Natural killer cell (primary cell): ENCODE data around the gene RBP2. TPM values are rescaled to one million over a fixed set of nuclear protein-coding genes. Genes with fewer than 3 reads are reported as not detected.

Experiments used
- ATAC-seq, 3 donors: fragments of 150-1000 bp in 2 of 3; fragments of 200-7000 bp in 1 of 3; cut with Tn5 transposase; 1 replicate in 1 of 3; 2 replicates in 2 of 3; pipeline ENCODE4 v1.10.0; 2021; ENCODE audit warnings: mild to moderate bottlenecking in 2 of 3, moderate library complexity in 2 of 3
- DNase-seq, 2 donors: peaks; one replicate each; pipeline versions ENCODE4 v3.0.0 to v3.0.0-alpha.2; 2013 to 2021; ENCODE audit warnings: mixed read lengths in 1 of 2
- H3K27ac ChIP-seq: one replicate; pipeline ENCODE4 v1.5.1; 2013; ENCODE audit warnings: mild to moderate bottlenecking, low read length
- H3K27me3 ChIP-seq: one replicate; pipeline ENCODE4 v1.6.1; 2013; ENCODE audit warnings: low read length; ENCODE audit not compliant: control insufficient read depth, insufficient read depth
- H3K36me3 ChIP-seq: one replicate; pipeline ENCODE4 v1.6.1; 2013; ENCODE audit warnings: low read length; ENCODE audit not compliant: control insufficient read depth, insufficient read depth
- H3K4me1 ChIP-seq: one replicate; pipeline ENCODE4 v1.6.1; 2013; ENCODE audit warnings: low read length; ENCODE audit not compliant: control insufficient read depth, insufficient read depth
- H3K4me3 ChIP-seq: one replicate; pipeline ENCODE4 v1.5.1; 2013; ENCODE audit warnings: low read length
- H3K9me3 ChIP-seq: one replicate; pipeline ENCODE4 v1.6.1; 2013; ENCODE audit warnings: low read length; ENCODE audit not compliant: control insufficient read depth, insufficient read depth
- H3K27ac Mint-ChIP-seq, 2 donors: one replicate each; pipeline ENCODE4 v1.8.0; 2022; ENCODE audit warnings: mild to moderate bottlenecking in 2 of 2, mixed read lengths in 2 of 2, moderate library complexity in 1 of 2
- H3K27me3 Mint-ChIP-seq, 2 donors: one replicate each; pipeline ENCODE4 v1.8.0; 2022; ENCODE audit warnings: low read depth in 2 of 2, mixed read lengths in 2 of 2
- H3K36me3 Mint-ChIP-seq: one replicate; pipeline ENCODE4 v1.8.0; 2022; ENCODE audit warnings: mixed read lengths
- H3K4me1 Mint-ChIP-seq, 2 donors: one replicate each; pipeline ENCODE4 v1.8.0; 2022; ENCODE audit warnings: mixed read lengths in 2 of 2
- H3K4me3 Mint-ChIP-seq: one replicate; pipeline ENCODE4 v1.8.0; 2022; ENCODE audit warnings: mild to moderate bottlenecking, moderate library complexity, mixed read lengths
- H3K9me3 Mint-ChIP-seq, 2 donors: one replicate each; pipeline ENCODE4 v1.8.0; 2022; ENCODE audit warnings: mixed read lengths in 2 of 2
- WGBS: methylation state at CpG from one replicate; pipeline ENCODE4 v1.1.7; 2013; ENCODE audit warnings: missing lambda C conversion rate; ENCODE audit not compliant: insufficient coverage; 5-methylcytosine and 5-hydroxymethylcytosine counted together
- intact Hi-C: fragments of 100-400 bp; cut with micrococcal nuclease; formaldehyde crosslinking; loops from one replicate; pipeline ENCODE4 v1.14.2; 2022
- total RNA-seq, 4 donors: library from RNA; stranded (reverse); fragments of 120-200 nt in 1 of 4; gene quantifications; one replicate each; pipeline versions ENCODE4 v1.2.3 to v1.2.4, GENCODE V29; 2013 to 2022
- TF ChIP-seq, protein P1 (sequence below): fragments of 200-600 bp; IDR thresholded peaks from one replicate; pipeline ENCODE4 v1.8.0; 2022; ENCODE audit warnings: antibody characterized with exemption

The RBP2 gene
- total RNA-seq, 3 donors from 2014 or later (not counting 1 experiment from before 2014, with no cell fraction given): not detected

DNA sequence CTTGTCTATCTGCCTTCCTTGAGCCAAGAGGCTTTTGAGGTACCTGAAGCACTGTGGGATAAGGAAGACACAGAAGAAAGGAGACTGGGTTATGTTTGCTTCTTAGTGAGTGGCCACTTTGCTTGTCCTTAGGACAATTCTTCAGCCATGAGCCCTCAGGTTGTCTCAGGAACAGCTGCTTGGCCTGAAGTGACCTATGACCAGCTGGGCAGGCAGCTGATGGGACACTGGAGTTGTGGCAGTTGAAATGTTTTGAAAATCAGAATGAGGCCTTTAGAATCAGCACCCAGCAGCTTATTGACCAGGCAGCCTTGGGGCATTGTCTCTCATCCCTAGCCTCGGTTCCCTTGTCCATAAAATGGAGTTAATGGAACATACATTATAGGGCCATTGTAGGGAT is 37.0 kb downstream of the RBP2 start:
- no peak for DNase-seq
- H3K36me3 Mint-ChIP-seq: no peaks in the 10 kb centered on the region
- intact Hi-C loops: no loop called here
- no peak for ATAC-seq
- Histone ChIP-seq H3K9me3 (no peaks in the 10 kb centered on the region), H3K27ac (no peak overlapping the region), H3K36me3 (no peaks in the 10 kb centered on the region), H3K27me3 (no peaks in the 10 kb centered on the region), H3K4me3 (no peak overlapping the region), H3K4me1 (no peaks in the 10 kb centered on the region)
- TF ChIP-seq, protein P1, sequence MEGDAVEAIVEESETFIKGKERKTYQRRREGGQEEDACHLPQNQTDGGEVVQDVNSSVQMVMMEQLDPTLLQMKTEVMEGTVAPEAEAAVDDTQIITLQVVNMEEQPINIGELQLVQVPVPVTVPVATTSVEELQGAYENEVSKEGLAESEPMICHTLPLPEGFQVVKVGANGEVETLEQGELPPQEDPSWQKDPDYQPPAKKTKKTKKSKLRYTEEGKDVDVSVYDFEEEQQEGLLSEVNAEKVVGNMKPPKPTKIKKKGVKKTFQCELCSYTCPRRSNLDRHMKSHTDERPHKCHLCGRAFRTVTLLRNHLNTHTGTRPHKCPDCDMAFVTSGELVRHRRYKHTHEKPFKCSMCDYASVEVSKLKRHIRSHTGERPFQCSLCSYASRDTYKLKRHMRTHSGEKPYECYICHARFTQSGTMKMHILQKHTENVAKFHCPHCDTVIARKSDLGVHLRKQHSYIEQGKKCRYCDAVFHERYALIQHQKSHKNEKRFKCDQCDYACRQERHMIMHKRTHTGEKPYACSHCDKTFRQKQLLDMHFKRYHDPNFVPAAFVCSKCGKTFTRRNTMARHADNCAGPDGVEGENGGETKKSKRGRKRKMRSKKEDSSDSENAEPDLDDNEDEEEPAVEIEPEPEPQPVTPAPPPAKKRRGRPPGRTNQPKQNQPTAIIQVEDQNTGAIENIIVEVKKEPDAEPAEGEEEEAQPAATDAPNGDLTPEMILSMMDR: no peak
- no peaks in the 10 kb centered on the region for H3K4me1 Mint-ChIP-seq
- H3K4me3 Mint-ChIP-seq: no peak overlapping the region
- H3K27me3 Mint-ChIP-seq: no peaks in the 10 kb centered on the region
- H3K9me3 Mint-ChIP-seq: no peaks in the 10 kb centered on the region
- no peak overlapping the region for H3K27ac Mint-ChIP-seq
- WGBS: no CpG with 5 or more reads among the region's 1 CpG

DNA sequence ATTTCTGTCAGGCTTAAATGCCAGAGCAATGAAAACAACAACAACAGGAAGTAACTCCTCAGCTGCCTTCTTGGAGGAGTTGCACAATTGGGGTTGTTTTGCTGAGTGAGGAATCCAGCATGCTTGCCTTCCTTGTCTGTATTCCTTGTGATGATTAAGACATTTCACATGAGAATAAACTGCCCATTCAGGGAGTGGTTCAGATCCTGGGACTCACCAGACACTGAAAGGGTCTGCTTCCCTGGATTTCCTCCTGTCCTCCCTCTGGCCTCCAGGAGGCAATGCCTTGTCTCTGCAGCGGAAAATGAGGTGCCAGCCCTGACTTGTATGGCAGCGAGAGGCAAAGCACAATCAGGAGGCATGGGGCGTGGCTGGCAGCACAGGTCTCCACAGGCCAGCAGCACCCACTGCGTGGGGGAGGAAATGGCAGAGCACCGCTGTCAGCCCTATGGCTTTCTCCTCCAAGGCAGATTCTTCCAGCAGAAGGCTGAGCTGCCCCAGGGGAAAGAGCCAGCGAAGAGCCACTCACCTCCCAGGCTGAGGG is 41.5 kb downstream of the RBP2 start:
- no peak overlapping the region for H3K27ac Mint-ChIP-seq
- Histone ChIP-seq H3K36me3 (no peaks in the 10 kb centered on the region), H3K27ac (no peak overlapping the region), H3K4me3 (no peak overlapping the region), H3K27me3 (no peaks in the 10 kb centered on the region), H3K4me1 (no peaks in the 10 kb centered on the region), H3K9me3 (no peaks in the 10 kb centered on the region)
- no peak overlapping the region for H3K4me3 Mint-ChIP-seq
- ATAC-seq: no peak
- no peaks in the 10 kb centered on the region for H3K27me3 Mint-ChIP-seq
- TF ChIP-seq, protein P1: no peak
- no peak for DNase-seq
- intact Hi-C loops: no loop called here
- H3K4me1 Mint-ChIP-seq: no peaks in the 10 kb centered on the region
- H3K9me3 Mint-ChIP-seq: no peaks in the 10 kb centered on the region
- no peaks in the 10 kb centered on the region for H3K36me3 Mint-ChIP-seq
- 86% methylated on average over 6 of the region's 6 CpGs for WGBS

DNA sequence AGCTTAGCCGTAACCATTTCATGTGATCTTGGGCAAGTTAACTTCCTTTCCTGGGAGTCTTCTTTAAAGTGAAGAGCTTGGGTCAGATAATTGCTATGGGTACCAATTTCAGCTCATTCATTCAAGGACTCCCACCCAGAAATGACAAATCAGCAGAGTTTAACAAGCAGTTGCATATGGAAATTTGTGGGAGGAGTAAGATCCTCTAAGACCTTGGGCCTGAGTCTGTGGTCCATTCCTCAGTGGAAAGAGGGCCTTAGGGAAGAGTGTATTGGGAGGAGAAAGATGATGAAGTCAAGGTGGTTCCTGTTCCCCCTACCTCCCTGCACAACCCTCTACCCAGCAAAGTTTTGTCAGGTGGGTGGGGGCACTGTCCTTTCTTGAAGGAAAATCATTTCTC is 42.1 kb downstream of the RBP2 start:
- Histone ChIP-seq H3K36me3 (no peaks in the 10 kb centered on the region), H3K27ac (no peak overlapping the region), H3K27me3 (no peaks in the 10 kb centered on the region), H3K4me1 (no peaks in the 10 kb centered on the region), H3K9me3 (no peaks in the 10 kb centered on the region), H3K4me3 (no peak overlapping the region)
- Mint-ChIP-seq H3K36me3 (no peaks in the 10 kb centered on the region), H3K27ac (no peak overlapping the region), H3K9me3 (no peaks in the 10 kb centered on the region), H3K4me3 (no peak overlapping the region), H3K4me1 (no peaks in the 10 kb centered on the region), H3K27me3 (no peaks in the 10 kb centered on the region)
- WGBS: 80% methylated on average over 1 of the region's 1 CpG
- DNase-seq (no peak), ATAC-seq (no peak)
- TF ChIP-seq, protein P1: no peak
- intact Hi-C loops: no loop called here

DNA sequence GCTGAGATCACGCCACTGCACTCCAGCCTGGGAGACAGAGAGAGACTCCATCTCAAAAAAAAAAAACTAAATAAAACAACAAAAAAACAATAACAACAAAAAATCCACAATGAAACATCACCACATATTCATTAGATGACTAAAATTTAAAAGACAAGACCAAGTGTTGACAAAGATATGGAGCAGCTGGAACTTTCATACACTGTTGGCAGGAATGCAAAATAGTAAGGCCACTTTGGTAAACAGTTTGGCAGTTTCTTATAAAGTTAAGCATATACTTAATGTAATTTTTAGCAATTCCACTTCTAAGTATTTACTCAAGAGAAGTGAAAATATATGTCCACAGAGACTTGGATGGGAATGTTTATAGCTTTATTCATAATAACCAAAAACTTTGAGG is 43.2 kb downstream of the RBP2 start:
- no peaks in the 10 kb centered on the region for H3K9me3 Mint-ChIP-seq
- Histone ChIP-seq H3K27ac (no peak overlapping the region), H3K4me3 (no peak overlapping the region), H3K9me3 (no peaks in the 10 kb centered on the region), H3K36me3 (no peaks in the 10 kb centered on the region), H3K27me3 (no peaks in the 10 kb centered on the region), H3K4me1 (no peaks in the 10 kb centered on the region)
- intact Hi-C loops: no loop called here
- no peaks in the 10 kb centered on the region for H3K27me3 Mint-ChIP-seq
- ATAC-seq: no peak
- H3K4me1 Mint-ChIP-seq: no peaks in the 10 kb centered on the region
- TF ChIP-seq, protein P1: no peak
- no peak overlapping the region for H3K27ac Mint-ChIP-seq
- H3K4me3 Mint-ChIP-seq: no peak overlapping the region
- DNase-seq: no peak
- no CpG with 5 or more reads among the region's 1 CpG for WGBS
- H3K36me3 Mint-ChIP-seq: no peaks in the 10 kb centered on the region
